Heart right ventricle (tissue), 16 donors: ENCODE data around the gene SCRT2. TPM values are rescaled to one million over a fixed set of nuclear protein-coding genes. Genes with fewer than 3 reads are reported as not detected.
A peak's percentile ranks its signal among the peaks of the same experiment; 100 is the strongest.

Experiments used
- ATAC-seq, 8 donors: fragments of 200-7000 bp; cut with Tn5 transposase; one replicate each; pipeline ENCODE4 v1.9.1; 2020; ENCODE audit warnings: mild to moderate bottlenecking in 8 of 8, moderate library complexity in 8 of 8, moderate number of reproducible peaks in 1 of 8
- DNase-seq, 2 donors: peaks; one replicate each; pipeline ENCODE4 v3.0.0-alpha.2; 2020
- H3K27ac ChIP-seq, 10 donors: fragments of 200-600 bp; sonication (generic) in 2 of 10; one replicate each; pipeline versions ENCODE4 v1.5.0 to v1.8.0; 2020 to 2022; ENCODE audit warnings: mild to moderate bottlenecking in 3 of 10
- H3K27me3 ChIP-seq, 7 donors: fragments of 200-600 bp; one replicate each; pipeline ENCODE4 v1.8.0; 2021 to 2022; ENCODE audit warnings: mild to moderate bottlenecking in 2 of 7
- H3K36me3 ChIP-seq, 9 donors: fragments of 200-600 bp; sonication (generic) in 1 of 9; one replicate each; pipeline versions ENCODE4 v1.5.0 to v1.8.0; 2020 to 2022; ENCODE audit warnings: mild to moderate bottlenecking in 2 of 9
- H3K4me1 ChIP-seq, 9 donors: fragments of 200-600 bp; sonication (generic) in 1 of 9; one replicate each; pipeline versions ENCODE4 v1.5.0 to v1.8.0; 2020 to 2022; ENCODE audit warnings: mild to moderate bottlenecking in 4 of 9
- H3K4me3 ChIP-seq, 10 donors: fragments of 200-600 bp; sonication (generic) in 2 of 10; one replicate each; pipeline versions ENCODE4 v1.5.0 to v1.8.0; 2020 to 2022; ENCODE audit warnings: mild to moderate bottlenecking in 7 of 10, moderate library complexity in 2 of 10
- H3K9me3 ChIP-seq, 11 donors: fragments of 200-600 bp in 10 of 11; sonication (generic) in 2 of 11; one replicate each; pipeline versions ENCODE4 v1.5.0 to v1.8.0; 2013 to 2022; ENCODE audit warnings: mild to moderate bottlenecking in 2 of 11, control low read depth in 1 of 11, moderate library complexity in 1 of 11
- CTCF ChIP-seq, 9 donors: fragments of 200-600 bp; sonication (generic) in 2 of 9; IDR thresholded peaks; one replicate each; pipeline versions ENCODE4 v1.5.0 to v1.8.0; 2021 to 2022; ENCODE audit warnings: antibody characterized with exemption in 9 of 9, mild to moderate bottlenecking in 5 of 9, moderate library complexity in 1 of 9
- WGBS, 2 donors: extraction: QIAGEN DNeasy Blood & Tissue Kit; methylation state at CpG; one replicate each; pipeline ENCODE4 v1.1.7; 2013; ENCODE audit warnings: inconsistent platforms in 1 of 2; 5-methylcytosine and 5-hydroxymethylcytosine counted together
- intact Hi-C, 10 donors: fragments of 100-400 bp; cut with DNase I; formaldehyde crosslinking; loops; one replicate each; pipeline versions ENCODE4 v1.11.1 to v1.14.2; 2022
- polyA plus RNA-seq, 2 donors: library from polyadenylated mRNA; stranded (reverse); fragments of 200-250 nt; gene quantifications; one replicate each; pipeline ENCODE4 v1.2.3, GENCODE V29; 2013
- total RNA-seq, 10 donors: library from RNA; stranded (reverse); fragmentation: NEBNext Ultra II Directional in 3 of 10; extraction: Animal tissue kit (Norgen Biotek cat#: 25700) in 3 of 10; gene quantifications; one replicate each; pipeline versions ENCODE4 v1.2.1 to v1.2.4, GENCODE V29; 2021 to 2023
- donor health status: Arrhythmogenic right ventricular cardiomyopathy.
- donor health status: ischemic (EF 13 %, LVEDD 7.1; RV severe dilation, severe dysfunction).
- donor health status: healthy with polysubstance abuse.
- donor health status: DM: no; HTN: yes; CAD: no.
- donor health status: DM: no; HTN: no; CAD: no.
- donor health status: ischemic (EF 25% LVEDD 6.9; RV normal size, moderate dysfunction).
- donor health status: ischemic (EF 25% LVEDD 5.7; RV mildly dilated, moderate dysfunction).
- donor health status: healthy.
- donor health status: DM: yes; HTN: yes; CAD: no.
- donor health status: Ischemic cardiomyopathy.
- donor health status: ischemic (EF 35%, LVEDD 5.7; RV mildly dilated, moderate dysfunction).
- donor health status: nonischemic (EF 11% LVEDD 7.7; RV severe dilation, severe dysfunction).
- donor health status: DM: yes; HTN: yes; CAD: no.
- donor health status: PGD.
- donor health status: ischemic (EF 29% LVEDD 5.4; RV normal size, mild dysfunction).
- donor health status: nonischemic (EF 23%, LVEDD 6.1; RV moderate dilation, normal function).

Gene SCRT2
- total and polyA plus RNA-seq, 12 donors, result not detected

- TF ChIP-seq CTCF (IDR thresholded peaks at IDR 0.05), result no peak
- DNase-seq, result no peak
- ATAC-seq, result no peak
- H3K27ac ChIP-seq, result no peak overlapping the region
- H3K4me3 ChIP-seq, result no peak overlapping the region
- H3K36me3 ChIP-seq, result no peaks in the 10 kb centered on the region
- peaks cover 0 to 2% (median 0%) of the 10 kb centered on the region in 7 donors for H3K27me3 ChIP-seq
- H3K9me3 ChIP-seq, result peaks cover 0 to 10% (median 4%) of the 10 kb centered on the region in 11 donors
- peaks cover 0 to 12% (median 3%) of the 10 kb centered on the region in 9 donors for H3K4me1 ChIP-seq
- intact Hi-C loops, result no loop called here
- 94% methylated on average over 4 of the region's 4 CpGs for WGBS, 2 donors
Measured at GRCh38 chr20:617934-618690, 57.5 kb downstream of the SCRT2 start.

DNA sequence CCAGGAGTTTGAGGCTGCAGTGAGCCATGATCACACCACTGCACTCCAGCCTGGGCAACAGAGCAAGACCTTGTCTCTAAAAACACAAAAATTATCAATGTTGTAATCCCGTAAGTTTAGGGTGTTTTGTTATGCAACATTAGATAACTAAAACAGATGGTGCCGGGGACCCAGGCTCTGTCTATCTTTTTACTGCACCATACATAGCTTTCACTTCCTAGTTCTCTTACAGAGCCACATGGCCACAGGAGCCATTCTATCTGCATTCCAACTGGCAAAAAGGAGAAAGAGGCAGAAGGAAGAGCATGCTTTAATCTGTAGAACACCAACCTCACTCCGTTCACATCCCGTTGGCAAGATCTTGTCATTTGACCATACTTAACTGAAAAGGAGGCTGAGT is 60.1 kb downstream of the SCRT2 start:
- DNase-seq (no peak), ATAC-seq (no peak)
- no peak for TF ChIP-seq CTCF (IDR thresholded peaks at IDR 0.05)
- Histone ChIP-seq H3K4me1 (peaks cover 0 to 23% (median 11%) of the 10 kb centered on the region in 9 donors), H3K9me3 (peaks cover 0 to 10% (median 4%) of the 10 kb centered on the region in 11 donors), H3K27ac (no peak overlapping the region), H3K27me3 (peaks cover 0 to 27% (median 1%) of the 10 kb centered on the region in 7 donors), H3K36me3 (no peaks in the 10 kb centered on the region), H3K4me3 (no peak overlapping the region)
- 77 to 84% methylated on average over 4 of the region's 4 CpGs for WGBS, 2 donors
- intact Hi-C loops, result no loop called here

GRCh38 chr20:611843-612185 is 63.8 kb downstream of the SCRT2 start:
- Histone ChIP-seq H3K4me3 (peak overlapping the region in 7 of 10 donors; percentile 30 to 77 (median 62)), H3K9me3 (no peaks in the 10 kb centered on the region), H3K27me3 (peaks cover 0 to 50% (median 3%) of the 10 kb centered on the region in 7 donors), H3K4me1 (peaks cover 0 to 35% (median 9%) of the 10 kb centered on the region in 9 donors), H3K36me3 (peaks cover 0 to 14% (median 0%) of the 10 kb centered on the region in 9 donors), H3K27ac (peak overlapping the region in 9 of 10 donors; percentile 2 to 77 (median 62))
- no peak for TF ChIP-seq CTCF (IDR thresholded peaks at IDR 0.05)
- intact Hi-C loops, result loop anchor here in 1 of 10 donors (2.0 kb wide), 1 partner anchor 49 kb away; no protein-coding TSS in a partner anchor
- ATAC-seq (peak in 3 of 8 donors; percentile 18 to 27 (median 22)), DNase-seq (no peak)
- 31 to 38% methylated on average over 8 of the region's 8 CpGs for WGBS, 2 donors

Other genes starting within 250 kb of the SCRT2 start
- 10 to 100 TPM; 20.3 to 28.2 (median 23.5) TPM for gene TBC1D20, start 213.3 kb downstream of the SCRT2 start, total RNA-seq
- 10 to 100 TPM; 12.9 to 16.7 TPM for gene TBC1D20, start 213.3 kb downstream of the SCRT2 start, polyA plus RNA-seq
- gene CSNK2A1, start 132.0 kb downstream of the SCRT2 start, total RNA-seq, result 100 to 1,000 TPM; 111 to 137 (median 129) TPM
- gene CSNK2A1, start 132.0 kb downstream of the SCRT2 start, polyA plus RNA-seq, result 10 to 100 TPM; 21.4 to 38.2 TPM
- gene TCF15, start 65.5 kb downstream of the SCRT2 start, total RNA-seq, result 10 to 100 TPM in 3 of 10 donors, 1 to 10 TPM in 7; 4.6 to 20.5 (median 7.9) TPM
- gene TCF15, start 65.5 kb downstream of the SCRT2 start, polyA plus RNA-seq, result 10 to 100 TPM; 12.8 to 41.0 TPM
- 10 to 100 TPM; 21.4 to 42.0 (median 30.9) TPM for gene SRXN1, start 22.6 kb downstream of the SCRT2 start, total RNA-seq
- gene SRXN1, start 22.6 kb downstream of the SCRT2 start, polyA plus RNA-seq, result 10 to 100 TPM; 11.9 to 32.8 TPM
- 1 to 10 TPM; 1.5 to 5.7 (median 2.6) TPM for gene SLC52A3, start 92.7 kb upstream of the SCRT2 start, total RNA-seq
- gene SLC52A3, start 92.7 kb upstream of the SCRT2 start, polyA plus RNA-seq, result 1 to 10 TPM; 2.8 to 3.6 TPM
- gene FAM110A, start 157.9 kb upstream of the SCRT2 start, total RNA-seq, result 1 to 10 TPM in 9 of 10 donors, under 1 TPM in 1; 0.99 to 5.9 (median 1.9) TPM
- 1 to 10 TPM; 2.0 to 2.3 TPM for gene FAM110A, start 157.9 kb upstream of the SCRT2 start, polyA plus RNA-seq
- gene ANGPT4, start 240.5 kb upstream of the SCRT2 start, total RNA-seq, result under 1 TPM in 2 of 10 donors, not detected in 8; 0.05 to 0.44 TPM
- under 1 TPM; 0.14 to 0.37 TPM for gene ANGPT4, start 240.5 kb upstream of the SCRT2 start, polyA plus RNA-seq